Measurements from ENCODE around the gene CAPZB. TPM values are rescaled to one million over a fixed set of nuclear protein-coding genes. Genes with fewer than 3 reads are reported as not detected.
A peak's percentile ranks its signal among the peaks of the same experiment; 100 is the strongest.
"Not testable (repeated sequence)": the region's sequence is repeated elsewhere in the genome, so short reads cannot be mapped to it uniquely, and the experiment has no call there.

CAPZB gene
- polyA plus RNA-seq, 2 donors, result 221 to 272 TPM

GRCh38 chr1:19305880-19306279 lies 179.5 kb downstream of the CAPZB start:
- 87 to 96% methylated on average over 11 of the region's 11 CpGs for WGBS, 2 donors
- Histone ChIP-seq H3K9me3 (ENCODE audit: control insufficient read depth in 2 of 2, insufficient read depth in 1 of 2, low read depth in 1 of 2, low read length in 1 of 2) (peaks cover 0 to 2% of the 10 kb centered on the region in 2 donors), H3K4me1 (ENCODE audit: control insufficient read depth in 2 of 2, insufficient read depth in 2 of 2, low read length in 1 of 2) (peaks cover 0 to 6% of the 10 kb centered on the region in 2 donors), H3K27ac (ENCODE audit: low read depth in 2 of 2, low read length in 1 of 2) (no peak overlapping the region), H3K4me3 (ENCODE audit: low read depth in 1 of 2, low read length in 2 of 2) (no peak overlapping the region), H3K36me3 (ENCODE audit: control insufficient read depth in 2 of 2, insufficient read depth in 2 of 2, low read length in 1 of 2) (peaks cover 6 to 15% of the 10 kb centered on the region in 2 donors), H3K27me3 (ENCODE audit: control insufficient read depth in 1 of 2, insufficient read depth in 2 of 2, low read length in 2 of 2) (no peaks in the 10 kb centered on the region)

GRCh38 chr1:19304081-19304480 lies 181.3 kb downstream of the CAPZB start:
- not testable (repeated sequence) for H3K4me1 ChIP-seq (ENCODE audit: control insufficient read depth in 2 of 2, insufficient read depth in 2 of 2, low read length in 1 of 2); H3K4me3 ChIP-seq (ENCODE audit: low read depth in 1 of 2, low read length in 2 of 2); H3K27ac ChIP-seq (ENCODE audit: low read depth in 2 of 2, low read length in 1 of 2); H3K9me3 ChIP-seq (ENCODE audit: control insufficient read depth in 2 of 2, insufficient read depth in 1 of 2, low read depth in 1 of 2, low read length in 1 of 2); H3K27me3 ChIP-seq (ENCODE audit: control insufficient read depth in 1 of 2, insufficient read depth in 2 of 2, low read length in 2 of 2)
- WGBS, 2 donors, result 92 to 96% methylated on average over 9 to 10 of the region's 10 CpGs
- H3K36me3 ChIP-seq (ENCODE audit: control insufficient read depth in 2 of 2, insufficient read depth in 2 of 2, low read length in 1 of 2), result peaks cover 6 to 15% of the 10 kb centered on the region in 2 donors

- WGBS, 2 donors, result 90 to 92% methylated on average over 2 of the region's 2 CpGs
- H3K36me3 ChIP-seq (ENCODE audit: control insufficient read depth in 2 of 2, insufficient read depth in 2 of 2, low read length in 1 of 2), result peaks cover 3% of the 10 kb centered on the region in 2 donors
- no peaks in the 10 kb centered on the region for H3K4me1 ChIP-seq (ENCODE audit: control insufficient read depth in 2 of 2, insufficient read depth in 2 of 2, low read length in 1 of 2)
- H3K4me3 ChIP-seq (ENCODE audit: low read depth in 1 of 2, low read length in 2 of 2), result no peak overlapping the region
- H3K27me3 ChIP-seq (ENCODE audit: control insufficient read depth in 1 of 2, insufficient read depth in 2 of 2, low read length in 2 of 2), result no peaks in the 10 kb centered on the region
- H3K27ac ChIP-seq (ENCODE audit: low read depth in 2 of 2, low read length in 1 of 2), result no peak overlapping the region
- no peaks in the 10 kb centered on the region for H3K9me3 ChIP-seq (ENCODE audit: control insufficient read depth in 2 of 2, insufficient read depth in 1 of 2, low read depth in 1 of 2, low read length in 1 of 2)
These were observed 185.1 kb downstream of the CAPZB start for GRCh38 chr1:19300211-19300610.

- Histone ChIP-seq H3K27ac (ENCODE audit: low read depth in 2 of 2, low read length in 1 of 2) (no peak overlapping the region), H3K4me3 (ENCODE audit: low read depth in 1 of 2, low read length in 2 of 2) (no peak overlapping the region), H3K27me3 (ENCODE audit: control insufficient read depth in 1 of 2, insufficient read depth in 2 of 2, low read length in 2 of 2) (no peaks in the 10 kb centered on the region), H3K36me3 (ENCODE audit: control insufficient read depth in 2 of 2, insufficient read depth in 2 of 2, low read length in 1 of 2) (no peaks in the 10 kb centered on the region), H3K4me1 (ENCODE audit: control insufficient read depth in 2 of 2, insufficient read depth in 2 of 2, low read length in 1 of 2) (no peaks in the 10 kb centered on the region), H3K9me3 (ENCODE audit: control insufficient read depth in 2 of 2, insufficient read depth in 1 of 2, low read depth in 1 of 2, low read length in 1 of 2) (peaks cover 2 to 4% of the 10 kb centered on the region in 2 donors)
- 86 to 96% methylated on average over 2 of the region's 2 CpGs for WGBS, 2 donors
These were observed 190.7 kb downstream of the CAPZB start for GRCh38 chr1:19294638-19295037.

GRCh38 chr1:19289244-19289643 lies 196.1 kb downstream of the CAPZB start:
- Histone ChIP-seq H3K36me3 (ENCODE audit: control insufficient read depth in 2 of 2, insufficient read depth in 2 of 2, low read length in 1 of 2) (no peaks in the 10 kb centered on the region), H3K27ac (ENCODE audit: low read depth in 2 of 2, low read length in 1 of 2) (no peak overlapping the region), H3K9me3 (ENCODE audit: control insufficient read depth in 2 of 2, insufficient read depth in 1 of 2, low read depth in 1 of 2, low read length in 1 of 2) (no peaks in the 10 kb centered on the region), H3K4me3 (ENCODE audit: low read depth in 1 of 2, low read length in 2 of 2) (peak overlapping the region; percentile 31 to 46), H3K4me1 (ENCODE audit: control insufficient read depth in 2 of 2, insufficient read depth in 2 of 2, low read length in 1 of 2) (peaks cover 0 to 5% of the 10 kb centered on the region in 2 donors), H3K27me3 (ENCODE audit: control insufficient read depth in 1 of 2, insufficient read depth in 2 of 2, low read length in 2 of 2) (no peaks in the 10 kb centered on the region)
- WGBS, 2 donors, result 27 to 43% methylated on average over 2 of the region's 2 CpGs

Other genes with a start within 250 kb of the CAPZB start
- gene EMC1, start 234.0 kb downstream of the CAPZB start, polyA plus RNA-seq, result 10 to 100 TPM in 1 of 2 donors, 1 to 10 TPM in 1; 9.4 to 11.3 TPM
- gene MRTO4, start 233.7 kb downstream of the CAPZB start, polyA plus RNA-seq, result 10 to 100 TPM; 44.5 to 44.6 TPM
- gene AKR7A3, start 196.8 kb downstream of the CAPZB start, polyA plus RNA-seq, result 1 to 10 TPM; 1.3 to 1.4 TPM
- 10 to 100 TPM in 1 of 2 donors, 1 to 10 TPM in 1; 9.4 to 52.6 TPM for gene AKR7A2, start 173.4 kb downstream of the CAPZB start, polyA plus RNA-seq
- 1 to 10 TPM; 8.6 to 8.9 TPM for gene SLC66A1, start 173.2 kb downstream of the CAPZB start, polyA plus RNA-seq
- 100 to 1,000 TPM in 1 of 2 donors, 10 to 100 TPM in 1; 91.7 to 111 TPM for gene NBL1, start 158.8 kb upstream of the CAPZB start, polyA plus RNA-seq
- under 1 TPM in 1 of 2 donors, not detected in 1; 0.02 TPM for gene HTR6, start 179.3 kb upstream of the CAPZB start, polyA plus RNA-seq

Data from esophagus (tissue), 2 donors.